HG03354 (cell line): ENCODE results near the gene SCP2D1.

Source experiments
- ATAC-seq: cut with Tn5 transposase; IDR thresholded peaks from one replicate; pipeline ENCODE4 v1.9.1; 2021; ENCODE audit warnings: mild to moderate bottlenecking; ENCODE audit not compliant: unreplicated experiment, poor library complexity, severe bottlenecking

SCP2D1 gene

DNA sequence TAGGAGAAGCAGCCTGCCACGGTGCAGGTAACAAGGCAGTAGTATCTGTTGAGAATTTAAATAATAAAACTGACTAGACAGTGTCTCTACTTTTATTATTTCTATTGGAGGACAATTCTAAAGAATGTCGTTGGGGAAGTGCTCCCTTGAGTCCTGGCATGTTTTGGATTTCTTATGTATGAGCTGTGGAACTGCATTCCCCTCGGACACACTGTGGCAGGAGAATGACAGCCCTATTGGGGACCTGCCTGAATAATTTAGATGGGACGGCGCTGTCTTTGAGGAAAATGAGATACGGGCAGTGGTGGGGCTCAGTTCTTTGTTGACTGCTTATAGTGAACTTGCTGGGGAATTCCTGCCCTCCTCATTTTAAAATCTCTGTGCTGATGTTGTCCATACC lies 2.4 kb upstream of the SCP2D1 start:
- ATAC-seq: no peak

DNA sequence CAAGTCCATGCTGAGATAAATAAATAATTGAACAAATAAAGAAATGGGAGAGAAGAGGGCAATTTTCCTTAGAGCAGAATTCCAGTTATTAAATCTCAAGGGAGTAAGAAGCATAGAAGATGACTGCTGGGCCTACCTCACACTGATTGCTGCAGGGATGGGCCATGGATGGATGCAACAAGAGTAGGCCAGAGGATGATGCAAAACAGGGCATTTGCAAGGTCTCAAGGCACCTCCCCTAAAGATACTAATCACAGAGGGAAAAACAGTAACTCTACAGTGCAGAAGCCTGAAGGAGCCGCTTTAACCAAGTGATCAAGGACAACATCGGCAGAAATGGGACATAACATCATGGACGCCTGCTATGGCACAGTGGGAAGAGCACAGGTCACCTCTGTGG lies 1.7 kb upstream of the SCP2D1 start:
- no peak for ATAC-seq

DNA sequence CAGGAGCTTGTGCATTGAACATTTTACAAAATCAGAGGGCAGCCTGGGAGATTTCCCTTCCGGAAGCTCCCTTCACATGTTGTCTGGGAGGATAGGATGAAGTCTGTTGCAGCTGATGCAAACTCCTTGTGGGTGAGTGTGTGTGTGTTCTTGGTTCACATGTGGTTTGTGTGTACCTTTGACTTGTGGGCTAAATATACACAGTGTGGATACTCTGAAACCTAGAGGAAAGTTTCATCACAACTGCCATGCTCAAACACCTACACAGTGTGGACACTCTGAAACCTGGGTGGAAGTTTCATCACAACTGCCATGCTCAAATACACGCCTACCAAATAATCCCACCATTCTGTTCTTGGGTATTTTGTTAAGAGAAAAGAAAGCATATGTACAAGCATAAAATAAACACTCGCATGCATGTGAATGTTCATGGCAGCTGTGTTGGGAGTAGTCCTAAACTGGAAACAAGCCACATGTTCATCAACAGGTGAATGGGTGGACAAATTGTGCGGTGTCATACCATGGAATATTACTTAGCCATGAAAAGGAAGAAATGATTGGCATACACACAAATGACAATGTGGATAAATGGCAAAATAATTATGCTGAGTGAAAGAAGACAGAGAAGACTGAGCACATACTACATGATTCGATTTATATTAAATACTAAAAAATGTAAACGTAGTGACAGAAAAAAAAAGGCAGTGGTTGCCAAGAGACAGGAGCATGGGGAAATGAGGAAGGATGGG lies 1.8 kb downstream of the SCP2D1 start:
- no peak for ATAC-seq

DNA sequence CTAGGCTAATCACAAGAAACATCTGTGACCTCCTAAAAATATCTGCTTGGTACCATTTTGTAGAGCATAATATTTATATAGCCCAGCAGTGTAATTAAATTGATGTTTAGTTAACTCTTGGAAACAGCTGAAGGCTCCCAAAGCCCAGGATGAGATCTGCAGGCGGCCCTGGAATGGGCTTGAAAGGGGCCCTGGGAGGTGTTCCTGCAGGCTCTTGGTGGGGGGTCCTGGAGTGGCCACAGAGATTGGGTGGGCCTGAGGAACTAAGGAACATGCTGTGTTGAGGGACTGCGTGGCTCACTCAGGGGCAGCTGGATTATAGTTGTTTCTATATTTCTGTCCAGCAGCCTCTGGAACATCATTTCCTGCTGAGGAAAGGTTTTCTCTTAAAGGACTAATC lies 9.2 kb downstream of the SCP2D1 start:
- no peak for ATAC-seq

DNA sequence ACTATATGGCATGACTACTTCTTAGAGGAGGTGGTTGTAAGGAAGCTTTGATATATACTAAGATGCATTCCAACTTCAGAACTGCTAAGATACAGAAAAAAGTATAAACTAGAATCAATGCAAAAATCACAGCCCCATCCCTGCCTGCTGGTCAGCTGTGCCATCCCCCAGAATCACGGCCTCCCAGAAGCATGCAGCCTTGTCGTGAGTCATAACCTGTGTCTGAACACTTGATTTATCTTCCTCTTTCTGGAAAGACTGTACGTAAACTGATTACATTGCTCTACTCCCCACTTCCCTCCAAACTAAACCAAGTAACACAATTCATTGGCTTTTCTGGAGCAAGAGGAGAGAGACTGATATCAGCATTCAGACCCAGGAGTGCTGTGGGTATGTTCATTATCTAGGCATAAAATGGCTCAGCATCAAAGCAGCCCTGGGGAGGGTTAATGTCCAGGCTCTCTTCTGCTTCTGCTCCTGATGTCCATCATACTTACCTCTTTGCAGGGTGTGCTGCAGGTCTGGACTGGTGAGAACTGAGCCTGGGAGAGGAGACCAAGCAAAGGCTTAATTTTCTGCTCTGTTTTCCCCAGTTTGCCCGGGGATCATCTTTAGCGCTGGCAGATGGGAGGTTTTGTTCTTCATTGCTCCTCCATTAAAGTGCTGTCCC lies 18.4 kb downstream of the SCP2D1 start:
- ATAC-seq: no peak

DNA sequence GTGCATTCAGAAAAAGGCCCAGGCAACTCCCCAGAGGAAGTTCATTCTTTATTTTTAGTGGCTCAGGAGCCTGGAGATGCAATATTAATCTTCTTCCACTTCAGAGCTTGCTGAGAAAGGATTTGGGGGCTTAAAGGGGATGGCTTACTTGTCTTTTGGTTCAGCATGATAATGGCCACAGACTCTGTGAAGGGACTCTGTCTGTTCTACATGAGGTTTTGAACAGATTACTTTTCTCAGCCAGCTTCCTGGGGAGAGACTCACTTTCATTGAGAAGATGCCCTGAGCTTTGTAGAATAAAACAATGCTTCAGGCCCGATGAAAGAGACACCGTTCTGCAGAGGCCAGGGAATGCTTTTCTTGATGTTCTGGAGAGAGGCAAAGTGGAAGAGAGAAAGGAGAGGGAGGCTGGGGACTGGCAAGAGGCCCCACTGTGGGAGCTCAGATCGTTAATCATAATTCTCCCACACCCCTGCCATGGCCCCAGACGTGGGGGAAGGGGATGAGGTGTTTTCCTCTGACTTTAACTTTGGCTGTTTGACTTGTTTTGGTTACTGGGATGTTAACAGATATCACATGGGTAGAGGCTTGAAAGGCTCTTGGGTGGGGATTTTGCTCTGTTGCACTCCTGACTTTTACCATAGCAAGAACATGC lies 19.1 kb downstream of the SCP2D1 start:
- ATAC-seq: no peak

DNA sequence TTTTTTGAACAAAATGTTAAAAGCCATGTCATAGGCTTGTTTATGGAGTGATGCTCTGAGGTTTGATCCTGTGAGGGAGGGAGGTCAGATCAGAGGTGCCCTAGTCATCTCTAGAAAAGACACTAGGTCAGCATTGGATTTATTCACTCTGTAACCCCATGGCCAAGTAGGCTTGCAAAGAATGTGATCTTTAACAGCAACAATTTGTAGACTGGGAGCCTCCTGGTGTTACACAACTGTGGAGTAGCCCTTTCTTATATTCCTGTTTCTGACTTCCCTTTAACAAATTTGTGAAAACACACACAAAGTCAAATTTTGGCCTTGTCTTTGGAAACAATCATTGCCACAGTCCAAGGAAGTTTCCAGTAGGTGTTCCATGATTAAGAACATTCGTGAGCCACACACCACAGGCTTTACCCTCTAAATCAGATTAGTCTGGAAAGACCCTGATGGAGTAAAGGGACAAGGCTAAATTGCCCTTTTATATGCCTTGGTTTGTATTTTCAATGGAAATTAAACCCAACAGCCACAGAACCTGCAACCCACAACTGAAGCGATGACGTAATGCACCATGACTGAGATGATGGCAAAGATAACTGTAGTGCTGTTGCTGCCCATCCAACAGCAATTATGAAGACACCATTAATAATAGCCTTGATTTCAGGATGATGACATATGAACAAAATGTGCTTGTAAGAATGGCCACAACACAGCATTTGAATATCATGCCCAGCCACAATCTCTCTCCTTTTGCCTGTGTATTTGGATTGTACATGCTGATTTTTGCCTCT lies 22.1 kb downstream of the SCP2D1 start:
- ATAC-seq: no peak

DNA sequence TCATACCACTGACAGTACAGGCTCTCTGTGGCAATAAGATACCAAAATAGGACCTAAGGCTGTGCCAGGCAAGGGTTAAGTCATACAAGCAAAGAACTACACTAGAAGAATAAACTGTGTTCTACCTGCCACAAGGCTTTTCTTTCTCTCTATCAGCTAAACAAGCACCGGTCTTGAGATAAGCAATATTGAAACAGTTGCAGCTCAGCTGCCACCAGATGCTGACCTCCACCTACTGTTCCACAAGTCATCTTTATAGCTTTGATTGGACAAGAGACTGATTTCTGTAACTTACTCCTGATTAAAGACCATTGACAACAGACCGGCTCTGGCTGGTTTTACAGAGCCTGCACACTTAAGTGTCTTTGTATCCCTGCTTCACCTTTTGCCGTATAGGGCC lies 24.1 kb downstream of the SCP2D1 start:
- ATAC-seq: no peak

DNA sequence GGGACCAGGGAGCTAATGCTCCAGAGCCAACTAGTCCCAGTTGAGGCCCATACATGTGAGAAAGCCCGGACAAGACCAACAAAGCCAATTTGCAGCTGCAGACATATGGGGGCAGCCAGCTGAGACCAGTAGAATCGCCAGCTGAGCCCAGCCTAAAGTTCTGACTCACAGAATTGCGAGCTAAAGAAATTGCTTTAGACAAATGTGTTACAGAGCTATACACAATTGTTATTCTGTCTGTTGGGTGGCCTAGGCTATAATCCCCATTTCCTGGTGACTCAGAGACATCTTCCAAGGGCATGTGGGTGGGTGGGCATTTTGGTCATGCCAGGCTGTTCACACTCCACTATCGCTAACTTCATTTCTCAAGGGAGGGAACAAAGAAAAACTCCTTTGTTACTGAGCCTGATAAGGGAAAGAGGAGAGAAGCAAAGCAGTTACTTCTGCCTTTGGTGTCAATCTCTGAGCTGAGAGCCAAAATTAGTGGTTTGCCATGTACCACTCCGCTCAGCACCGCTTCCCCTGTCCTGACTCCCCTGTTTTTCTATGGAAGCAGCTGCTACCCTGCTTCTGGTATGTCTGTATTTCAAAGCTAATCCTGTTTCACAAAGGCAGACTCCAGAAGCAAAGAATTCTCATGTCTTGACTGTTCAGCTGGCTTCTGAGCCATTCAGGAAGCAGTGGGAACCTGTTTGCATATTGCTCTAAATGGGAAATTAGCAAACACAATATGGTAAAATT lies 26.1 kb downstream of the SCP2D1 start:
- no peak for ATAC-seq

DNA sequence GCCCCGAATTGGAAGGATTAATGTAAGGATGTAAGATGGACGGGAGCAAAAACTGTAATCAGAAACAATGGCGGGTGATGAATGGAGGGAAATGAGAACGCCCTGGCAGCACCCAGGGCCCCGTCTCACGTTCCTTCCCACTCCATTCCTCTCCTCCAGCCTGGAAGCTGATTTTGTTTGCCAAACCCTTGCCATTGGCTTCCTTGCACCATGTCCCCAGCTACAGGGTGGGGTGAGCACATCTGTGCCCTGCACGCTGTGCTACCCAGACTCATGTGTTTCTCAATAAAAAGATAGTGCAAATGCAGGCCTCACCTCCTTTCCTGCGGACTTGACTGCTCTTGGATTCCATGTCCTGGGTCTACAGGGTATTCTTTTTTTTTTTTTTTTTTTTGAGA lies 26.7 kb downstream of the SCP2D1 start:
- no peak for ATAC-seq

DNA sequence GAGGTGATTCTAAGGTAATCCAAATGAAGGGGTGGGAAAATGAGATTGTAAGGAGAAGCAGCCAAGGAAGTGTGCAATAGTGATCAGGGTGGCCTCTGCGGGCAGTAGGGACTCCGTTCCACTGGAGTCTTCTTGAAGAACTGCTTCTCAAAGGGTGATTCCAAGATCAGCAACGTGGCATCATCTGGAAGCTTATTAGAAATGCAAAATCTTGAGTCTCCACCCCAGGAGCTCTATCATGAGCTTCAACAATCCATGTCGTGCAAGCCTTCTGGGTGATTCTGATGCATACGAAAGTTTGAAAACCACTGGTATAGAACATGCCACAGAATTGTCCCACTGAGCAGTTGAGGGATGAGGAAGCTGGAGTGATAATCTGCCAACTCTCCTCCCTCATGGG lies 31.4 kb downstream of the SCP2D1 start:
- ATAC-seq: no peak

DNA sequence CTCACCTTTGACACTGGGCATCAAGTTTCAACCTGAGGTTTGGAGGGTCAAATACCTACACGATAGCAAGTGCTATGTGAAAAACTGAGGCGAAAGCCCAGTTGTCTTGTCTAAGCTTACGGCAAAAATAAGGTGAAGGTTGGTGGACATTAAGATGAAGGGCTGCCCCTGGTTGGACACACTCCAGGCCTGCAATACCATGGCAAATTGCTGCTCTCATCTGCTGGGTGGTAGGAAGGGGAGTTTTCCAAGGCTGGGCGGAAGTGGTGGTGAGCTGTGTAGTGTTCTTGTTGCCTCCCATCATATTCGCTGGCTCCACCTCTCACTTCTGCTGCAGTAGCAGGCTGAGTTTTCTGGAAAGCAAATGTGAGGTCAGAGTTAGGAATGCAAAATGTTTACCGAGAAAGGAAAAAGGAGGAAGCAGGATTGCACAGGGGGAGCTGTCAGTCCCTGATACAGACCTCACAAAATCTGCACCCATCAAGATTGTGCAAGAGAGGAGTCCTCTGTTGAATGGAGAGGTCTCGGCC lies 33.7 kb downstream of the SCP2D1 start:
- ATAC-seq: no peak

DNA sequence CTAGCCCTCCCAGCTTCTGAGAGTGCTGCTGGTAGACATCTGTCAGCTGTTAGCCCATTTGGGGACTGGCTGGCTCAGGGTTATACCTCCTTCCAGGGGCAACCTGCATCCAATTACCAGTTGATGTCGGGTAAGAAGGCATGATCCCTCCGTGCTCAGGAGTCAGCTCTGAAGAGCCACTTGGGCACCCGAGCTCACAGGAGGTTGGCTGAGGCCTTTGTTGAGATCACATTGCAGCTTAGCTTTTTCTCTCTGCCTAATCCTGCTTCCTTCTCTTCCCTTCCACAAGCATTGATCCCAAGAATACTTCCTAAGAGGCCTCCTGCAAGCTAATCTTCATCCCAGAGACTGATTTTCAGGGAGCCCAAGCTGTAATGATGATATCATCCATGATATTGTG lies 35.5 kb downstream of the SCP2D1 start:
- no peak for ATAC-seq

DNA sequence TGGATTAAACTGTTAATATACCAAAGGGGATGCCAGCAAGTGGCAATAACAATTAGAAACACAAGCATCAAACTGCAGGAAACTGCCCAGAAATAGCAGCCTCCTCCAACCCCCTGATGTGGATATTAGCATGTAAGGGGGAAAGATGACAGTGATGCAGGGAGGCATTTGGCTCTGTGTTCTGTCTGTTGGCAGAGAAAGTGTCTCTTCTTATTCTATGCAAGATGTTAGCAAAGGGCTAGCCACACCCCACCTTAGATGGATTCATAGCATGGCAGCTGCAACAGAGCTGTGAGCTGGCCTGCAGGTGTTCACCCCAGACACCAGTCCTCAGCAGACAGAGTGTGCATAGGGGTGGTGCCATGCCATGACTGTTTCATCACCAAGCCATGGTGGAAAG lies 38.0 kb downstream of the SCP2D1 start:
- no peak for ATAC-seq

DNA sequence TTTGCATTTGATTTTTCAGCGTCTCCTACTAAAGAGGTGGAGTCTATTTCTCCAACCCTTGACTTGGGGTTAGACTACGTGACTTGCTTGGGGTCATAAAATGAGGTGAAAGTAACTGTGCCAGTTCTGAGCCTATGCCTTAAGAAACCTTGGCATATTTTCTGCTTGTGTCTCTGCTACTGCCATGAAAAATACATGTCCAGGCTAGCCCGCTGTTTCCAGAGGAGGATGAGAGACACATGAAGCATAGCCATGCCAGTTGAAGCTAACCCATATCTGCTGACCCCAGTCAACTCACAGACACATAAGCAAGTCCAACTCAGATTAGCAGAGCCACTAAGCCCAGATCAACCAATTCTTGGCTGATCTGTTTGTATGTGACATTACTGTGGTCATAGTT lies 38.7 kb downstream of the SCP2D1 start:
- ATAC-seq: no peak

DNA sequence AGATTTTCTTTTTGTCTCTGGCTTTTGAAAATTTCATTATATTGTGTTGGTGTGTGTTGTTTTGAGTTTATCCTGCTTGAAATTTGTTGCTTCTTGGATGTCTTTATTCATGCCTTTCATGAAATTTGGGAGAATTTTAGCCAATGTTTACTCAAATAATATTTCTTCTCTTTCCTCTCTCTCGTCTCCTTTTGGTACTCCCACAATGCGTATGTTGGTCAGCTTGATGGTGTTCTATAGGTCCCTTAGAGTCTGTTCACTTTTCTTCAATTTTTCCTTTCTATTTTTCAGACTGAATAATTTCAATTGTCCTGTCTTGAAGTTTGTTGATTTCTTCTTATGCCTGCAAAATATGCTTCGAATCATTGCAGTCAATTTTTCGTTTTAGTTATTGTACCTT lies 39.6 kb downstream of the SCP2D1 start:
- no peak for ATAC-seq

DNA sequence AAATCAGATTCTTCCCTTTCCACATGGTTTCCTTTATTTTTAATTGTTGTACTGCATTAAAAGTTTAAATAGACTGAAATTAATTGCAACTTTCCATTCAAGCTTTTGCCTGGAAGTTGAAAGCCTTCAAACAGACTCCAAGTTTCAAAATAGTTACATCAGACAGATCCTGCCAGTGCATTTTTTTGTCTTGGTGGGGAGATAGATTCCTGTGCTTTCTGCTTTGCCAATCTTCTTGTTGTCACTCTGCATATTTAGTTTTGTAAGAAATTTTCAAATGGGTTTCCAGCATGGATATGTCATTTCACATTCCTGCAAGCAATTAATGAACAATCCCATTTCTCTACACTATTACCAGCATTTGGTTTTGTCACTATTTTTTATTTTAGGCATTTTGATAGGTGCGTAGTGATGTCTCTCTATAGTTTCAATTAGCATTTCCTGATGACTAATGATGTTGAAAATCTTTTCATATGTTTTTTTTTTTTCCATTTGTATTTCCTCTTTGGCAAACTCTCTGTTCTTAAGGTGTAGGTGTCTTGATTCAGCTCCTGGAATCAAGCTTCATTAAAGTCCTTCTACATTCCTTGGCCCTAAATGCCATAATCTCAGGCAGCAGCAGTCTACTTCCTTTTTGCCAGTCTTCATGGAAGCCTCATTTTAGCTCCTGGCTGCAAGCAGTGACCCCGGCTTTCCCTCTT lies 40.5 kb downstream of the SCP2D1 start:
- no peak for ATAC-seq

DNA sequence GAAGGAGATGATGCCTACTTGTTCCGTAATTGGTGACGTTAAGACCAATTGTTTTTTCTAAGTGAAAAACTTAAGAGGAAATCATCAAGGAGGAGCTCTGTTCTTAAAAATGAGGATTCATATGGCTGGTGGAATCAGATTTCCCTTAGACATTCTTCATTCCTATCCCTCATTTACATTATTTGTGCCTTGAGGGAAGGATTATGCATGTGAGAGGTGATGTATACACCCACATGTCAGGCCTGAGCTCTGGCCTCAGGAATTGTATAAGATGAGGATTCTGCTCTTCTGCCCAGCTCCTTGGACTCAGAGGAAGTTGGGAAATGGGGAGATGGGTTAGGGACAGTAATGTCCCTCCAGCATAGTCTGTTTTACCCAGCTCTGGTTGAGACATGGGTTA lies 42.3 kb downstream of the SCP2D1 start:
- ATAC-seq: no peak

DNA sequence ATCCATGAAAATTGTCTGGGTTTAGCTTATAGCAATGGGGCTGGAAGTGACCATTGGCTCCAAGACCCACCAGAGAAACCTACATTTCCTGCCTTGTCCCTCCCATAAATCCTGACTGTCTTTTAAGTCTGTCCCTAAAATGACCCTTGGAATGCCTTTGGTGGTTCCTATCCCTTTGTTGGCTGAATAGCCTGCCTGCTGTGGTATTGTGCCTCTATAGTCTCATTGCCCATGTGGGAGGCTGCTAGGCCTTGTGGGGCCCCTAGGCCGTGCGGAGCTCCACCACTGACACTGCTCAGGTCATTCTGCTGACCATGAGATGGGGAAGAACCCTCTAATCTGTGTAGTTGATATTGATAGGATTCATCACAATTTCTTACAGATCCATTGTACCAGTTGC lies 43.3 kb downstream of the SCP2D1 start:
- ATAC-seq: no peak
